GM12865 (cell line): Measurements from ENCODE around the gene SLC18A2.
"Not testable (repeated sequence)": the region's sequence is repeated elsewhere in the genome, so short reads cannot be mapped to it uniquely, and the experiment has no call there.

Source experiments
- DNase-seq: peaks from one replicate; pipeline ENCODE4 v3.0.0; 2010; ENCODE audit warnings: low read depth
- H3K4me3 ChIP-seq: 2 replicates; pipeline ENCODE4 v1.5.1; 2011; ENCODE audit warnings: mild to moderate bottlenecking, low read depth, low read length, control low read depth
- CTCF ChIP-seq: IDR thresholded peaks from 2 replicates; pipeline ENCODE4 v1.5.1; 2011; ENCODE audit warnings: low read length, control low read depth, low read depth, inconsistent platforms; ENCODE audit not compliant: insufficient read depth; ENCODE audit errors: missing control alignments

Gene SLC18A2

DNA sequence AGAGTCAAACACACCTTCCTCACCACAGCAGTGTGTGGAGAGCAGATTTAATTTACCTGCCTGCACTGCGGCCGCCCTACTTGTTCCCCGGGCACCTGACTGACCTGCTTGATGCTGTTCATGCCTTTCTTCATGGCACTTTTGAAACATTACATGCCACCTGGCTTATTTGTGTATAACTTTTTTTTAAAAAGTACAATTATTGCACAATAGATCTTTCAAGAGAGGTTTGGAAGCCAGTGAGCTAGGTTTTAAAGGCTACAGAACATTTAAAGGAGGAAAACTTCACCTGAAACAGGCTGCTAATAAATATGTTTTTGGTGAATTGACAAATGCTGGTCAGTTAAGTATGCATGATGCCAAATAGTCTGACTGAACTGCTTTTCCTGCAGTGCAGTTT, 33.1 kb downstream of the SLC18A2 start:
- DNase-seq, result no peak
- no peak for TF ChIP-seq CTCF
- H3K4me3 ChIP-seq, result no peak overlapping the region

GRCh38 chr10:117274509-117274908, 33.6 kb downstream of the SLC18A2 start:
- no peak for TF ChIP-seq CTCF
- DNase-seq, result no peak
- H3K4me3 ChIP-seq, result no peak overlapping the region

DNA sequence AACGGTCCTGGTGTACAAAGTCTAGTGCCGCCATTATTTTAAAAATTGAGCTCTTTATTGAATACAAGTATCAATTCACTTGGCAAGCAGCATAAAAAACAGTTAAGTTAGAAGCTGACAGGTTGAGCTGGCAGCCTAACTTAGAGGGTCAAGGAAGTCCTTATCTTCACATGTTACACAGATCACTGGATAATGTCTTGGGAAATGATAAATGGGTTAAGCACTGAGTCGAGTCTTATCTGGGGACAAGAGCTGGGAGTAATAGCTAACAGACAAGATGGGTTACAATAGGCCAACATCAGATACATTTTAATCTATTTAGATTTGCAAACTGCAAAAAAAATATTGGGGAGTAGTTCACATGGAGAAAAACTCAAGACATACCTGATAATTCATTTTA, 34.2 kb downstream of the SLC18A2 start:
- no peak for TF ChIP-seq CTCF
- H3K4me3 ChIP-seq, result no peak overlapping the region
- no peak for DNase-seq

DNA sequence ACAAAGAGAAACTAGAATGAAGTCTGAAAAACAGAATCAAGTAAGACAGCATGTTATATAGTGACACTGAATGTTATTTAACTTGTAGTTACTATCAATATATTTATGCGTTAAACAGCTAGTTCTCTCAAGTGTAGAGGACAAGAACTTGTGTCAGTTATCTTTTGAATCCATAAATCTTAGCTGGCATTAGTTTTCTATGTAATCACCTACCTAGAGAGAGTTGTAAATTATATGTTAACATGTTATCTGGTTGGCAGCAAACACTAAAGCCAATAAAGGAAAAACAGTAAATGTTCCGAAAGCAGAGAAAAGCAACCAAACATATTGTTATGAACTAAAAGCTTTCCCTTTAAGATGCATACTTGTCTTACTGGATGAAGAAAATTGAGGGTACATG, 36.8 kb downstream of the SLC18A2 start:
- TF ChIP-seq CTCF, result no peak
- DNase-seq, result no peak
- no peak overlapping the region for H3K4me3 ChIP-seq

DNA sequence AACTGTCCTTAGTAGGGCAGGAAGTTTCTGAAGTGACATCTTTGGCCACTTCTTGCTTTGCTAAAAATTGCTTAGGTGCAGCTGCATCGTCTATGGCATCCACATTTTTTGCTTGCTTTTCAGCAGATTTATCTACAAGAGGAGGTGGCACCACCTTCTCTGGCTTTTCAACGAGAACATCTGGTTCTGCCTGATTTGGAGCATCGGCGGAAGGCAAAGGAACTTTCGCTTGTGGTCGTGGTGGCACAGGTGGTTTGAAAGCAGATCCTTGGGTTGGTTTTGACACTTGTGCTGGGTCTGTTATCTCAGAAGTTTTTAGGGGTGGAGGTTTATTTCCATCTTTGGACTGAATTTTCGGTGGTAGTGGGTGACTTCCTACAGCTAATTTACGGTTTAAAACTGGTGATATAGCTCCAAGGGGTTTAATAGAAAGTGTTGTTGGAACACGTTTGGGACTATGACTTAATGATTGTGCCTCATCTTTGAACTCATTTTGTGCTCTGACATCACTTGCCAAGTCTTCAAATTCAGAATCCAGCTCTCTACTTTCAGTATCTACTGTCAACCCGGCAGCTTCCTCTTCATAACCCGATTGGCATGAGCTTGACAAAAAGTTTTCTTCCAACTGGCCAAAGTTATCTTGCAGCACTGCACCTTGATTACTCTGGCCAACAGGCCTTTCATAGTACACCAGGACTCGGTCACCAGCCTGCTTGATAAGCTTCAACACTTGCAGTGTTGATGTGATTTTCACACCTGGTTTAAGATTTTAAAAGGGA, 44.0 kb downstream of the SLC18A2 start:
- DNase-seq, result no peak
- no peak overlapping the region for H3K4me3 ChIP-seq
- TF ChIP-seq CTCF, result no peak

- not testable (repeated sequence) for H3K4me3 ChIP-seq, DNase-seq
Measured at GRCh38 chr10:117290872-117291271, 50.0 kb downstream of the SLC18A2 start.

- no peak overlapping the region for H3K4me3 ChIP-seq
- DNase-seq, result no peak
- TF ChIP-seq CTCF, result no peak
Measured at GRCh38 chr10:117294039-117294645, 53.2 kb downstream of the SLC18A2 start.
